ENCODE measurements around the gene CBARP.
"Not testable (repeated sequence)": the region's sequence is repeated elsewhere in the genome, so short reads cannot be mapped to it uniquely, and the experiment has no call there.

The CBARP gene

DNA sequence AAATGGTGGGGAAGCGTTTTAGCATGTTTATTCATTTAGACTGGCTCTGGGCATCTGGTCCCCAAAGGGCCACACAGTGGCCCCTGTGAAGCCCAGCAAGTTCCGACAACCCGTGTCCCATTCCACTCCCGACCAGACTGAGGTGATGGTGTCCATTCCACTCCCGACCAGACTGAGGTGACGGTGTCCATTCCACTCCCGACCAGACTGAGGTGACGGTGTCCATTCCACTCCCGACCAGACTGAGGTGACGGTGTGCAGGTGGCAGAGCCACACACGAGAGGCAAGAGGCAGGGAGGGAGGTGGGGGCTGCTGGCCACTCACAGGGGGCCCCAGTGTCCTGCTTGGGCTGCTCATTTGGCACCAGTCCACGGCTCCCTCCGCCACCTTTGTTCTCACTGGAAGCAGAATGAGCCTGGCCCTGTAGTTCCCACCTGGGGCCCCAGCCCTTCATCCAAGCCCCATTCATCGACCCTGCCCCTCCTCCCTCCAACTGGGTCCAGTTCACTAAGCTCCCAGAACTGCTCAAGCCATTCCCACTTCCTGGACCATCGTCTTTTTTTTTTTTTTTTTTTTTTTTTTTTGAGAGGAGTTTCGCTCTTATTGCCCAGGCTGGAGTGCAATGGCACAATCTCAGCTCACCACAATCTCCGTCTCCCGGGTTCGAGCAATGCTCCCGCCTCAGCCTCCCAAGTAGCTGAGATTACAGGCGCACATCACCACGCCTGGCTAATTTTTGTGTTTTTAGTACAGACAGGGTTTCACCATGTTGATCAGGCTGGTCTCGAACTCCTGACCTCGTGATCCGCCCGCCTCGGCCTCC lies 8.7 kb upstream of the CBARP start:
- DNase-seq; intact Hi-C loops (cut with DNase I): not testable (repeated sequence)

DNA sequence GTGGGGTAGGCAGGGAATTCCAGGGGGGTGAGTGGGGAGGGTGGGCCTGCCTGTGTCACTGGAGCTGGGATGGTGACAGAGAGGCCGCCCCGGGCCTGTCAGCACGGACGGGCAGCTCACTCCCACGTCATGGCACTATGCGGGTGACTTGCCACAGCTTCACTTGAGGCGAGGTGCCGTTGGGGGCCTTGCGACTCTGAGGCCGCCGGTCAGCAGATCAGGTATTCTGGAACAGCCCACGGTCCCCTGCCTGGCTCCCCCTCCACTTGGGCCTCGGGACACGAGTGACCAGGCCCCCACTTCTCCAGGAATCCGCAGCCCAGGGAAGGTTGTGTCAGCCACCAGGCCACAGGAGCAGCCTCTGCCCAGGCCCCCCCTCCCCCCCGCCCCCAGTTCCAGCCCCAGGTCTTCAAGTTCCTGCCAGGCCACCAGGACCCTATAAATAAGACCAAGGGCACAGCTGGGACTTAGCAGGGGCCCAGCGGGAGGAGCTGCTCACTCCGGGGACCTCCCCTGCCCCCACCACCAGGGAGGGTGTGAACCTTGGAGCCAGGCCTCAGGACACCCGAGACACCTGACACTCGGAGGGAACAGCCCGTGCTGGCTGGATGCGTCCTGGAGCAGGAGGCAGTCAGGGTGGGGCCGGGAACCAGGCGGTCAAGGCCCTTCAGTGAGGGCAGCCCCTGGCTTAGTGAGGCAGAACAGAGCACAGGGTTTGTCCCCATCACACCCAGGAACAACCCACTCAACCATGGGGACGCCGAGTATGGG lies 7.9 kb upstream of the CBARP start:
- intact Hi-C loops (cut with DNase I) = no loop called here
- no peak for DNase-seq

DNA sequence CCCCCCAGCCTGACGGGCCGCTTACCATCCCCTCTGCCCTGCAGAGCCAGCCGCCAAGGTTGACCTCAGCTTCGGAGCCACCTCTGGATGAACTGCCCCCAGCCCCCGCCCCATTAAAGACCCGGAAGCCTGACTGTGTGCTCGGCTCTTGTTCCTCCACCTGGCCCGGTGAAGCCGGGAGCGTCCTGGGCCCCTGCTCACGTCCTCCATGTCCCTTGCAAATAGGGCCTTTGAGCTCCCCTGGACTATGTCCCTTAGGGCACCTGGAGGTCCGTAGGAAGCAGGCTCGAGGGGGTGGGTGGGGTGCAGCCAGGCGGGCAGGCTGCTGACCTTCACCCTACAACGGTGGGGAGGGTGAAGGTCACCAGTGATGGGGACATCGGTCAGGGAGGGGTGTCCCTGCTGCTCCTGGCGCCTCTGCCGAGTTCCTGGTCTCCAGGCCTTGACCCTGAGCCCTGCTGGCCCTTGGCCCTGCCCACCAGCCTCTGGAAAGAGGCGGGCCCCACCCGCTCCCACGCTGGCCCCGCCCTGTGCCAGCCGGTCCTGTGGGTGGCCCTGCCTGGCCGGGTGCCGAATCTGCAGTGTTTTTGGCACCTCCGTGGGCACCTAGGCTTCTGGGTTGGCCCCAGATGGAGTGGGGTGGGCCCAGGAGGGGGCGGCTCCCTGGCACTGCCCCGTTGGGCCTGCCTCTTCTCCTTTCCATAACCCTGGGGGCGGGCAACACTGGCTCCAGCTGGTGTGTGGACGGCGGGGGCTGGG lies 7.1 kb upstream of the CBARP start:
- peak in 8 of 42 donors; percentile 50 to 68 (median 56) for DNase-seq
- intact Hi-C loops (cut with DNase I) = no loop called here

DNA sequence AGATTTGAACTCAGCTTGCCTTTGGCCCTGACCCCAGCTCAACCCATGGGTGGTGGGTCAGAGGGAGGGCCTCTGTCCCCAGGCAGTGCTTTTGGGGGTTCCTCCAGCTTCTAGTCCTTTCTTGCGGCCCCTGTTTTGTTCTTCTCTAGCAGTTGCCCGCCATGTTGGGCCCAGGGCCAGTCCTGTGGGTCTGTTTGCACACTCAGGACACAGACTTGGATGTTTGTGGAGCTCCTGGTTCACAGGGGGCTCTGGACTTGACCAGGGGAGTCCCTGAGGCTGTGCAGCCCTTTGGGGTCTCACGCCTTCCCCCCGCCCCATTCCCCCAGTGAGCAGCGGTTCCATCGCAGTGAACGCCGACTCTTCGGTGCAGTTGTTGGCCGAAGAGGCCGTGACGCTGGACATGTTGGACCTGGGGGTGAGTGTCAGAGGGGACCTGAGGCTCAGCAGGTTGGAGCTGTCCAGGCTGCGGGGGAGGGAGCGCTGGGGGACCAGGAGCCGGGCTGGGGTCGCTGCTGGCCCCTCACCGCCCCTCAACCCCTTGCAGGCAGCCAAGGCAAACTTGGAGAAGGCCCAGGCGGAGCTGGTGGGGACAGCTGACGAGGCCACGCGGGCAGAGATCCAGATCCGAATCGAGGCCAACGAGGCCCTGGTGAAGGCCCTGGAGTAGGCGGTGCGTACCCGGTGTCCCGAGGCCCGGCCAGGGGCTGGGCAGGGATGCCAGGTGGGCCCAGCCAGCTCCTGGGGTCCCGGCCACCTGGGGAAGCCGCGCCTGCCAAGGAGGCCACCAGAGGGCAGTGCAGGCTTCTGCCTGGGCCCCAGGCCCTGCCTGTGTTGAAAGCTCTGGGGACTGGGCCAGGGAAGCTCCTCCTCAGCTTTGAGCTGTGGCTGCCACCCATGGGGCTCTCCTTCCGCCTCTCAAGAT lies 6.2 kb upstream of the CBARP start:
- DNase-seq = peak; percentile 77 to 94 (median 88)
- intact Hi-C loops (cut with DNase I) = no loop called here

DNA sequence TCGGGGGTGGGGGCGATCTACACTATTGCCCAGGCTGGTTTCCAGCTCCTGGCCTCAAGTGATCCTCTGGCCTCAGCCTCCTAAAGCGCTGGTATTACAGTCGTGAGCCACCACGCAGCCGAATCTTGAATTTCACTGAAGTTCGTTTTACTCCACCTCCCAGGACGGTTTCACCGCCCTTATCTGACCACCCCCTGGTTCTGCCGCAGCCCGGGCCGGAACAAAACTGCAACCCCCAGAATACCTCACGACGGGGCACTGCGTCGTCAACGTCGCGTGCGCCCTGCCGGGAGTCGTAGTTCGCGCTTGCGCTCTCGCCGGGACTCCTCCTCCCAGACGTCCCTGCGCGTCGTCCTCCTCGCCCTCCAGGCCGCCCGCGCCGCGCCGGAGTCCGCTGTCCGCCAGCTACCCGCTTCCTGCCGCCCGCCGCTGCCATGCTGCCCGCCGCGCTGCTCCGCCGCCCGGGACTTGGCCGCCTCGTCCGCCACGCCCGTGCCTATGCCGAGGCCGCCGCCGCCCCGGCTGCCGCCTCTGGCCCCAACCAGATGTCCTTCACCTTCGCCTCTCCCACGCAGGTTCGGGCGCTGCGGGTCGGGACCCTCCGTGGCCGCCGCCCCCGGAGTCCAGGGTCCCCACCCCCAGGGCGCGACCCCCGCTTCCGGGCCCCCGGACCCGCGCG lies 3.8 kb upstream of the CBARP start, which contains the start of gene ATP5F1D:
ATP5F1D (plus strand) TSS at position 335 of the 679 bp plus-strand sequence; CDS start at position 435, 100 bp downstream.
- DNase-seq = peak; percentile 85 to 98 (median 96)
- intact Hi-C loops (cut with DNase I) = no loop called here

DNA sequence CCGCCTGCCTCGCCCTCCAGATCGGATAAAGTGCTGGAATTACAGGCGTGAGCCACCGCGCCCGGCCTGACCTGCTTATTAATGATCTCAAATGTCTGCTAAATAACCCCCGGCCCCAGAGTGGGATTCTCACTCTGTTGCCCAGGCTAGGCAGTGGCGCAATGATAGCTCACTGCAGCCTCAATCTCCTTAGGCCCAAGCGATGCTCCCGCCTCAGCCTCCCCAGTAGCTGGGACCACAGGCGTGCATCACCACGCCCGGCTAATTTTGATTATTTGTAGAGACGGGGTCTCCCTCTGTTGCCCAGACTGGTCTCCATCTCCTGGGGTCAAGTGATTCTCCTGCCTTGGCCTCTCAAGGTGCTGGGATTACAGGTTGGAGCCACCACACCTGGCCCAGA lies 3.1 kb upstream of the CBARP start:
- peak in 1 of 42 donors; percentile 34 for DNase-seq
- intact Hi-C loops (cut with DNase I) = no loop called here

DNA sequence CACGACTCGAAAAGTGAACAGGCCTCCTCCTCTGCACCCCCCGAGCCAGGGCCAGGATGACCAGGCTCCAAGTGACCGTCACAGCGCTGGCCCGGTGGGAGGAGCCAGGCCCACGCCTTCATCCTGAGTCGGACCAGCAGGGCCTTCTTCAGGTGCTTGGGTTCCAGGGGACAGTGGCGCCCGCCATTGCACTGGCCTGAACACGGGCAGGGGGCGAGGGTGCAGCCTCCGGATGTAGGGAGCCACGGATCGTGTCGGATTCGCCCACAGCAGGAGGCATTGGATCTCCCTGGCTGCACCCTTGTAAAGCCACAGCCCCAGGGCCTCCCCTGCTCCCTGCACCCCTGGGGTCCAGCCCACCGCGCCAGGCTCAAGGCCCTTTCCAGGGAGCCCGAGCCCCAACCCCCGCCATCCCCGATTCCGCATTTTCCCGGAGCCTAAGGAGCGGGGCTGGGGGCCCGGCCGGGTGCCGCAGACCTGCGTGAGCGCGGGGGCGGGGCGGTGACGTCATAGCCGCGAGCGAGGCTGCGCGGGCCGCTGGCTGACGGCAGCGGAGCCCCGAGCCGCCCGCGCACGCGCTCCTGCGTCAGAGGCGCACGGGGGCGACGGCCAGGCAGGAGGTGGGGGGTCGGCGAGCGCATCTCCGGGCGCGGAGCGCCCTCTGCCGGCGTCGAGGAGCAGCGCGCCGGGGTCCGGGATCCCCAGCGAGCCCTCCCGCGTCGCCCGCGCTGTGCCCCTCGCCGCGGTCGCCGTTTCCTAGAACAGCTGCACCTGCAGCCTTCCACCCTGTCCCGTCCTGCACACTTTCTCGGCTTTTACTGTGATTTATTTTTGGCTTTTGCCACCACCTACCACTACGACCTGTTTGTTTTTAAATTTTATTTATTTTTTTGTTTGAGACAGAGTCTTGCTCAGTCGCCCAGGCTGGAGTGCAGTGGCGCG lies 2.3 kb upstream of the CBARP start:
- intact Hi-C loops (cut with DNase I) = no loop called here
- peak; percentile 63 to 97 (median 92) for DNase-seq

DNA sequence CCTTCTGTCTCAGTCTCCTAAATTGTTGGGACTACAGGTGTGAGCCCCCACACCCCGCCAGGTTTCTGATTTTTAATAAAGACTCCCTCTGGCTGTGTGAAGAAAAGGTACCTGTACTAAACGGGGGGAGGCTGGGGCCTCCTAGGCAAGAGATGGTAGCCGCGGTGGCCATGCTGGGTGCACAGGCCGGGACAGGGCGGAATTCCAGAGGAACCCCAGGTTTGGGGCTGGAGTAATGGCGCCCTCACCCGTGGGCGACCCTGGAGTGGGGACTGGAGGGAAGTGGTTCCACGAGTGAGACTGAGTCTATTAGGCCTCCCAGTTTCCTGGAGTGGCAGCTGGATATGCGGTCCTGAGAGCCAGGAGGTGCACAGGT lies 1.6 kb upstream of the CBARP start:
- peak in 3 of 42 donors; percentile 27 to 59 (median 28) for DNase-seq
- intact Hi-C loops (cut with DNase I) = no loop called here

DNA sequence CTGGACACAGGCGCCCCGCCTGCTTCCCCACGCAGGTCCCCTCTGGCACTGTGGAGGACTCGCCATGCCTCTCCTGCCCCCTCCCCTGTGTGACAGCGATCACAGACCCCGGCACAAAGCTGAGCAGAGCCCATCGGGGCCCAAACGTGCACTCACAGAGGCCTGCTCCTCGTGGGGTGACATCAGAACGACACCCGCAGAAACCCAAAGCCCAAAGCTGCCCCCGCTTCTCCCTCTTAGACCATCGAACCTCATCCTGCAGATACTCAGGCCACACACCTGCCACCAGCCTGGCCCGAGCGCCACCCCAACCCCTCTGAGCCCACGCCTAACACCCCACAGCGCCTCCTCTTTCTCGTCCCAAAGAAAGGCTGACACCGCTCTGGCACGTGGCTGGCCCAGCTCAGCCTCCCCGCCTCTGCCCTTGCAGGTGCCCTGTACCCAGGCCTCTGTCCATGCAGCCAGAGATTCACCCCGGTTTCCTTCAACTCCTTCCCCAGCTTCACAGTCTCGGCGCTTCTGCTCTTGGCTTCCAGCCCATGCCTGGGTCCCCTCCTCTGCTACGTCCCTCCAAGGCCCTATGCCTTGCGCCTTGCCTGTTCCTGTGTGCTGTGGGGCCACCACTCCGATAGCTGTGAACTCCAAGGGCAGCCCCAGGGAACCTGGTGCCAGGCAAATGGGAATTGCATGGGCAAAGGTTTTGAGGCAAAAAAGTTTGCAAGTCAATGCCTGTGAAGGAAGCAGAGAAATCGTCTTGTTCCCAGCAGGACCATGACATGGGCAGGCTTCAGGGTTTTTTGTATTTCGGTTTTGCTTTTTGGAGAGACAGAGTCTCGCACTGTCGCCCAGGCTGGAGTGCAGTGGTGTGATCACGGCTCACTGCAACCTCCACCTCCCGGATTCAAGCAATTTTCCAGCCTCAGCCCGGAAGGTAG lies 831 bp upstream of the CBARP start:
- intact Hi-C loops (cut with DNase I) = no loop called here

DNA sequence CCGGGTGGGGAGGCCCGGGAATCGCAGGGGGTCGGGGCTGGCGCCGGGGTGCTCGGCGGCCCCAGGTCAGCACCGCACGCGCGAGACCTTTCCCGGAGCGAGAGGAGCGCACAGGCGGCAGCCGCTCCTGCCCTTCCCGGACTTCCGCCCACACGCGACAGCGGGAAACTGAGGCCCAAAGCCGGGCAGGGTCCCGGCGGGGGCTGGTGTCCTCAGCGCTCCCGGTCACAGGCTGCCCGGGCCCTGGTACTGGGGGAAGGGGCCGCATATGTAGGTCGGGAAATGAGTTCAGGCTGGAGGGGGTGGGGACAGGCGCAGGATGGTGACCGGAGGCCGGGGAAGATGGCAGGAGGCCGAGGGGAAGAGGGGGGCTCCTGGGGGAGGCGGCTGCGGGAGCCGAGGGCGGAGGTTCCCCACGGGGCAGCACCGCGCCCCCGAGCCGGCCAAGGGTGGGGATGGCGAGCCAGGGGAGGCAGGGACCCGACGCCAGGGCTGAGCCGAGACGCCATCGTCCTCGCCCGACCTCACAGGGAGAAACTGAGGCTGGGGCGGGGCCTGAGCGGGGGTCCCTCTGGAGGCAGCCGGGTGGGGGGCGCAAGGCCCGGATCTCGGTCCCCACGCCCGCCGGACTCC lies 662 bp downstream of the CBARP start:
- intact Hi-C loops (cut with DNase I) = no loop called here
- peak in 11 of 42 donors; percentile 28 to 75 (median 54) for DNase-seq

More for the DNA sequence above, 831 bp upstream of the CBARP start:
- DNase-seq = peak in 3 of 42 donors; percentile 7 to 44 (median 15)

DNA sequence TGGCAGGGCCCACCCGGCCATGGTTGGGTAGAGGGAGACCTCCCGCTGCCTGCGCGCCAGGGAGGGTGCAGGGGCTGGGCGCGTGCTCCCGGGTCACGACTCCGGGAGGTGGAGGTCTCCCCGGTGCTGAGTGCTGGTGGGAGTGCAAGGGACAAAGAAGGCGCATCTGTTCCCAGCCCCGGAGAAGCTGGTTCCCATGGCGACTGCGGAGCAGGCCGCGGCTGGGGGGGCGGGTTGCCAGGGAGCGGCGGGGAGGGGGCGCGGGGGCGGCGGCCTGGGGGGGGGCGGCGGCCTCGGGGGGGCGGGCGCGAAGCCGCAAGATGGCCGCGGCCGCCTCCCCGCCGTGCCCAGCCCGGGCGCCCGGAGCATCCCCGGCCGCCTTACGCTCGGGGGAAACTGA lies 1.2 kb downstream of the CBARP start:
- intact Hi-C loops (cut with DNase I) = no loop called here
- DNase-seq = peak in 31 of 42 donors; percentile 58 to 87 (median 70)

DNA sequence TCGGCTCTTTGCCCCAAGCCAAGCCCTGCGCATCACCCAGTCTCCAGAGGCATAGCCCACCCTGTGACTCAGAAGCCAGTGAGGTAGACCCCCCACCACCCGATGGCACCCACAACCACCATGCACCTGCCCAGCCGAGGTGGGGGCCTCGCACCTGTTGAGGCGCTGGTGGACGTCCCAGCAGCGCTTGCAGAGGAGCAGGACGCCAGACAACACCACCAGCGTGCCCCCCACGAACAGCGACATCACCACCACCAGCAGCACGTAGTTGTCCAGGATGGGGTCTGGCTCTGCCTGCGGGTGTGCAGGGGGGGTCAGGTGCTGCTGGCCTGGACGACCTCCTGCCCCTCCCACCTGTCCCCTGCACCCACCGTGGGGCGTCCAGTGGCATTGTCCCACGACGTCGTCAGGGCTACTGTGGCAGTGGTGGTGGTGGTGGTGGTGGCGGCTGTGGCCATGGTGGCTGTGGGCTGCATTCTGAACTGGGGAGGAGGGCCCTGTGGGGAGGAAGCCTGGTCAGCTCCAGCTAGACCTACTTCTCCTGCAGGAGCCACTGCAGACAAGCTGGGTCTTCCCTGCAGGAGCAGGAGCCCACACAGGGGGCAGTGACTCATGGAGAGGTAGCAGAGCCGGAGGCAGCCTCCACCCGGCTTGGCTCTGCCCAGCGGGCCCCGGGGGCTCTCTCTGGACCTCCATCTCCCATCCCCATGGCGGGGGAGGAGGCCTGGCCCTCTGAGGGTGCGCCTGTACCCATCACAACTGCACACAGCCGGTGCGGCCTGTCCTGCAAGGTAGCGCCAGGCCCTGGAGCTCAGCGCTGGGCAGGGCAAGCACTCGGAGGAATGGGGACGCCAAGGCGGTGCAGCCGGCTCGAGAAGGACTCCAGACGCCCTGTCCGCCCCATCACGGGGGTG lies 1.9 kb downstream of the CBARP start:
- DNase-seq = peak in 6 of 42 donors; percentile 32 to 74 (median 56)
- intact Hi-C loops (cut with DNase I) = no loop called here

DNA sequence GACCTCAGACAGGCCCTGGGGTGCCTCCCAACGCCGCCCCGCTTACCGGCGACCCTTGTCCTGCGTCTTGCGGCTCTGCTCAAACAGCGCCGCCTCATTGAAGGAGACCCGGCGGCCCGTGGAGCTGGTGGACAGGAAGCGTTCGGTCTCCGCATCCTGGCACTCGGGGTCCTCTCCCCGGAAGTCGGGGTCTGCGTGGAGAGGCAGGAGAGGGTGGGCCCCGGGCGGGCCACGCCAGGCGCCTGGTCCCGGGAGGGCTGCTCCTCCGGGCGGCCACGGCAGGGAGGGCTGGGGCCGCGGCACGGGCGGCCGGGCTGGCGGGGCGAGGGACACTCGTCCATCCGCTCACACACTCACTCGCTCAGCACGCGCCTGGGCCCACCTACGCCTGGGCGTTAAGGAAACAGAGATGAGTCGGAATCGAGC lies 2.8 kb downstream of the CBARP start:
- intact Hi-C loops (cut with DNase I) = no loop called here
- DNase-seq = no peak

All from head of caudate nucleus (tissue), 42 donors.